Progenitor cell of endocrine pancreas (in vitro differentiated cells): Measurements from ENCODE around the gene CDH16. TPM values are rescaled to one million over a fixed set of nuclear protein-coding genes. Genes with fewer than 3 reads are reported as not detected.

ENCODE experiments used
- DNase-seq: peaks from one replicate; pipeline ENCODE4 v3.0.0; 2021; ENCODE audit warnings: low spot score; ENCODE audit not compliant: unreplicated experiment
- H3K27ac Mint-ChIP-seq: 2 replicates; pipeline ENCODE4 v1.8.0; 2021; ENCODE audit warnings: mild to moderate bottlenecking, moderate library complexity, mixed read lengths
- H3K27me3 Mint-ChIP-seq: 2 replicates; pipeline ENCODE4 v1.8.0; 2021; ENCODE audit warnings: mixed read lengths
- H3K36me3 Mint-ChIP-seq: 2 replicates; pipeline ENCODE4 v1.8.0; 2022; ENCODE audit warnings: mixed read lengths; ENCODE audit not compliant: insufficient read depth
- H3K4me1 Mint-ChIP-seq: 2 replicates; pipeline ENCODE4 v1.8.0; 2021; ENCODE audit warnings: low read depth, mixed read lengths
- H3K4me3 Mint-ChIP-seq: 2 replicates; pipeline ENCODE4 v1.8.0; 2021; ENCODE audit warnings: low read depth, mild to moderate bottlenecking, moderate library complexity, mixed read lengths
- H3K9me3 Mint-ChIP-seq: 2 replicates; pipeline ENCODE4 v1.8.0; 2021; ENCODE audit warnings: low read depth, mixed read lengths
- total RNA-seq: library from RNA; stranded (reverse); gene quantifications from 2 replicates; pipeline ENCODE4 v1.2.1, GENCODE V29; 2021
- TF ChIP-seq, protein P1 (sequence below): fragments of 200-600 bp; sonication (generic); IDR thresholded peaks from one replicate; pipeline ENCODE4 v1.5.0; 2021; ENCODE audit warnings: antibody characterized with exemption, mild to moderate bottlenecking; ENCODE audit not compliant: unreplicated experiment

The CDH16 gene
- total RNA-seq, 1 donor from 2014 or later = not detected

- H3K36me3 Mint-ChIP-seq = no peaks in the 10 kb centered on the region
These were observed 6.0 kb upstream of the CDH16 start for GRCh38 chr16:66924527-66925321.

DNA sequence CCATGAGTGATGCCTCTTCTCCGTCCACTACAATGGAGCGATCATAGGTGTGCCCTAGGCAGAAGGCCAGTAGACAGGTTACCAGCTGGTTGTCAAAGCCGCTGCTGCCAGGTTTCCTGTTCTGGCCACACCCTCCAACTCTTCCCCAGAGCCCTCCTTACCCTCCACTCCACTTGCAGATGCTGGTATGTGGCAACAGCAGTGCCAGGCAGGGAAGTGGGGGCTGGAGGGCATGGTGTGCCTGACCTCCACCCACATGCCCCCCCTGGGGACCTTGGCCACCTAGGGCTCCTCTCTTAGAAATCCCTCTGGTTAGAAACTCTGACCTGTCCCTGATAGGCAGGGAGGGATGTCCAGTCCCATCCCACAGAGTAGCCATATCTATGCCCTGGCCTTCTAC lies 5.2 kb upstream of the CDH16 start:
- Mint-ChIP-seq H3K9me3 (no peaks in the 10 kb centered on the region), H3K36me3 (no peaks in the 10 kb centered on the region), H3K27me3 (peaks cover 67% of the 10 kb centered on the region), H3K4me3 (no peak overlapping the region), H3K27ac (no peak overlapping the region), H3K4me1 (peaks cover 2% of the 10 kb centered on the region)
- TF ChIP-seq, protein P1, sequence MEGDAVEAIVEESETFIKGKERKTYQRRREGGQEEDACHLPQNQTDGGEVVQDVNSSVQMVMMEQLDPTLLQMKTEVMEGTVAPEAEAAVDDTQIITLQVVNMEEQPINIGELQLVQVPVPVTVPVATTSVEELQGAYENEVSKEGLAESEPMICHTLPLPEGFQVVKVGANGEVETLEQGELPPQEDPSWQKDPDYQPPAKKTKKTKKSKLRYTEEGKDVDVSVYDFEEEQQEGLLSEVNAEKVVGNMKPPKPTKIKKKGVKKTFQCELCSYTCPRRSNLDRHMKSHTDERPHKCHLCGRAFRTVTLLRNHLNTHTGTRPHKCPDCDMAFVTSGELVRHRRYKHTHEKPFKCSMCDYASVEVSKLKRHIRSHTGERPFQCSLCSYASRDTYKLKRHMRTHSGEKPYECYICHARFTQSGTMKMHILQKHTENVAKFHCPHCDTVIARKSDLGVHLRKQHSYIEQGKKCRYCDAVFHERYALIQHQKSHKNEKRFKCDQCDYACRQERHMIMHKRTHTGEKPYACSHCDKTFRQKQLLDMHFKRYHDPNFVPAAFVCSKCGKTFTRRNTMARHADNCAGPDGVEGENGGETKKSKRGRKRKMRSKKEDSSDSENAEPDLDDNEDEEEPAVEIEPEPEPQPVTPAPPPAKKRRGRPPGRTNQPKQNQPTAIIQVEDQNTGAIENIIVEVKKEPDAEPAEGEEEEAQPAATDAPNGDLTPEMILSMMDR = no peak
- DNase-seq = no peak

More at GRCh38 chr16:66924527-66925321, 6.0 kb upstream of the CDH16 start:
- no peak overlapping the region for H3K27ac Mint-ChIP-seq
- H3K4me1 Mint-ChIP-seq = no peaks in the 10 kb centered on the region
- H3K27me3 Mint-ChIP-seq = peaks cover 63% of the 10 kb centered on the region
- DNase-seq = peak; percentile 47
- no peaks in the 10 kb centered on the region for H3K9me3 Mint-ChIP-seq
- no peak overlapping the region for H3K4me3 Mint-ChIP-seq
- TF ChIP-seq, protein P1 = peak; percentile 60

GRCh38 chr16:66923247-66923731 lies 4.6 kb upstream of the CDH16 start:
- peaks cover 2% of the 10 kb centered on the region for H3K4me1 Mint-ChIP-seq
- H3K36me3 Mint-ChIP-seq = no peaks in the 10 kb centered on the region
- no peak overlapping the region for H3K27ac Mint-ChIP-seq
- TF ChIP-seq, protein P1 = no peak
- peaks cover 67% of the 10 kb centered on the region for H3K27me3 Mint-ChIP-seq
- DNase-seq = no peak
- no peak overlapping the region for H3K4me3 Mint-ChIP-seq
- H3K9me3 Mint-ChIP-seq = no peaks in the 10 kb centered on the region

GRCh38 chr16:66921729-66922450 lies 3.2 kb upstream of the CDH16 start:
- H3K4me3 Mint-ChIP-seq = no peak overlapping the region
- H3K27ac Mint-ChIP-seq = no peak overlapping the region
- TF ChIP-seq, protein P1 = no peak
- DNase-seq = no peak
- no peaks in the 10 kb centered on the region for H3K36me3 Mint-ChIP-seq
- no peaks in the 10 kb centered on the region for H3K9me3 Mint-ChIP-seq
- peaks cover 2% of the 10 kb centered on the region for H3K4me1 Mint-ChIP-seq
- H3K27me3 Mint-ChIP-seq = peaks cover 58% of the 10 kb centered on the region

GRCh38 chr16:66920924-66921680 lies 2.4 kb upstream of the CDH16 start:
- peaks cover 57% of the 10 kb centered on the region for H3K27me3 Mint-ChIP-seq
- H3K9me3 Mint-ChIP-seq = no peaks in the 10 kb centered on the region
- no peaks in the 10 kb centered on the region for H3K36me3 Mint-ChIP-seq
- DNase-seq = no peak
- H3K4me1 Mint-ChIP-seq = peaks cover 2% of the 10 kb centered on the region
- no peak overlapping the region for H3K4me3 Mint-ChIP-seq
- H3K27ac Mint-ChIP-seq = no peak overlapping the region
- TF ChIP-seq, protein P1 = no peak
